Suppressor macrophage treated with lipopolysaccharide for 4 hours (primary cell): ENCODE measurements around the gene FAM131B.
A peak's percentile ranks its signal among the peaks of the same experiment; 100 is the strongest.

Source experiments
- DNase-seq: peaks from one replicate; pipeline ENCODE4 v3.0.0-alpha.2; 2020

The FAM131B gene

DNA sequence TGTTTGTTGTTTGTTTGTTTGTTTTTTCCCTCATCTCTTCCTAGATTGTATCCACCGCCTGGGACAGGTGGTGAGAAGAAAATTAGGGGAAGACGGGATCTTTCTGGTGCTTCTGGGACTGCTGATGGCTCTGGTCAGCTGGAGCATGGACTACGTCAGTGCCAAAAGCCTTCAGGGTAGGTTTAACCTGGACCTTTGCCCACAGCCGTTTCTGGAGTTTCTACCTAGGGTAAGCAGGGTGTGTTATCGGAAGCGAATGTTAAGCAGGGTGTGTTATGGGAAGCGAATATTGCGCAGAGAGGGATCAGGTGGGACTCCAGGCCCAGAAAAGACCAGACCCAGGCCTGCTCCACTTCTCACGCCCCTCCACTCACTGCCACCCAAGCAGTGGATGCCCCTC lies 41.9 kb downstream of the FAM131B start:
- no peak for DNase-seq

GRCh38 chr7:143318661-143319060 lies 43.9 kb downstream of the FAM131B start:
- peak; percentile 53 for DNase-seq

GRCh38 chr7:143316492-143316891 lies 46.0 kb downstream of the FAM131B start:
- peak; percentile 15 for DNase-seq

- peak; percentile 16 for DNase-seq
Measured at GRCh38 chr7:143315776-143316175, 46.7 kb downstream of the FAM131B start, which contains the start of gene CLCN1. CLCN1 (plus strand) TSS chr7:143316111; CDS start chr7:143316213, 102 bp downstream.

- peak; percentile 48 for DNase-seq
Measured at GRCh38 chr7:143314127-143314526, 48.4 kb downstream of the FAM131B start.

GRCh38 chr7:143308632-143309031 lies 53.9 kb downstream of the FAM131B start:
- DNase-seq: no peak

DNA sequence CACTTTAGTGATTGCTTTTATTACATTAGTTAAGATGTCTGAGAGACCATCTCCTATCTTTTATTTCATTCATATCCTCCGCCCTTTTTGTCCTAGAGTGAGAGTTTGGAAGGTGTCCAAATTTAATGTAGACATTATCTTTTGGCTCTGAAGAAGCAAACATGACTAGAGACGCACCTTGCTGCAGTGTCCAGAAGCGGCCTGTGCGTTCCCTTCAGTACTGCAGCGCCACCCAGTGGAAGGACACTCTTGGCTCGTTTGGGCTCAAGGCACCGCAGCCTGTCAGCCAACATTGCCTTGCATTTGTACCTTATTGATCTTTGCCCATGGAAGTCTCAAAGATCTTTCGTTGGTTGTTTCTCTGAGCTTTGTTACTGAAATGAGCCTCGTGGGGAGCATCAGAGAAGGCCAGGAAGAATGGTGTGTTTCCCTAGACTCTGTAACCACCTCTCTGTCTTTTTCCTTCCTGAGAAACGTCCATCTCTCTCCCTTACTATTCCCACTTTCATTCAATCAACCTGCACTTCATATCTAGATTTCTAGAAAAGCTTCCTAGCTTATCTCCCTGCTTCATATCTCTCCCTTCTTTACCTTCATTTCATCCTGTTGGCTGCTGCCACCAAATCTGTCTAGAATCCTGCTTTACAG lies 57.0 kb downstream of the FAM131B start:
- peak; percentile 78 for DNase-seq

DNA sequence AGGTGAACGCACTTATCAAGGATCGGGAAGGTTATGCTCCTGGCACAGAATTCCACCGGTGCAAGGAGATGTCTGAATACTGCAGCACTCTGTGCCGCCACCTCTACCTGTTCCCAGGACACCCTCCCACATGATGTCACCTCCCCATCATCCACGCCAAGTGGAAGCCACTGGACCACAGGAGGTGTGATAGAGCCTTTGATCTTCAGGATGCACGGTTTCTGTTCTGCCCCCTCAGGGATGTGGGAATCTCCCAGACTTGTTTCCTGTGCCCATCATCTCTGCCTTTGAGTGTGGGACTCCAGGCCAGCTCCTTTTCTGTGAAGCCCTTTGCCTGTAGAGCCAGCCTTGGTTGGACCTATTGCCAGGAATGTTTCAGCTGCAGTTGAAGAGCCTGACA lies 57.6 kb downstream of the FAM131B start:
- DNase-seq: no peak

DNA sequence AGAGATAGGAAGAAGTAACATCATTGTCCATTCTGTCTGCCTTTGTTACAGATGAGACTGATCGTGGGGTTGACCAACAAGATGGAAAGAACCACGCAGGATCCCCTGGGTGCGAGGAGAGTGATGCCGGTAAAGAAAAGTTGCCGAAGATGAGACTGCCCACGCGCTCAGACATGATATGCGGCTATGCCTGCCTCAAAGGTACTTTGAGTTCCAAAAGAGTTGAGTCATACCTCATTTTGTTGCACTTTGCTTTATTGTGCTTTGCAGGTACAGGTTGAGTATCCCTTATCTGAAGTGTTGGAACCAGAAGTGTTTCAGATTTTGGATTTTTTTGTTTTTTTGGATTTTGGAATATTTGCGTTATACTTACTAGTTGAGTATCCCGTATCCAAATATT lies 58.8 kb downstream of the FAM131B start:
- no peak for DNase-seq
